ENCODE results near the gene ATP2A2. TPM values are rescaled to one million over a fixed set of nuclear protein-coding genes. Genes with fewer than 3 reads are reported as not detected.

The ATP2A2 gene
- total RNA-seq, 1 experiment from 2014 or later, result 174 TPM

DNA sequence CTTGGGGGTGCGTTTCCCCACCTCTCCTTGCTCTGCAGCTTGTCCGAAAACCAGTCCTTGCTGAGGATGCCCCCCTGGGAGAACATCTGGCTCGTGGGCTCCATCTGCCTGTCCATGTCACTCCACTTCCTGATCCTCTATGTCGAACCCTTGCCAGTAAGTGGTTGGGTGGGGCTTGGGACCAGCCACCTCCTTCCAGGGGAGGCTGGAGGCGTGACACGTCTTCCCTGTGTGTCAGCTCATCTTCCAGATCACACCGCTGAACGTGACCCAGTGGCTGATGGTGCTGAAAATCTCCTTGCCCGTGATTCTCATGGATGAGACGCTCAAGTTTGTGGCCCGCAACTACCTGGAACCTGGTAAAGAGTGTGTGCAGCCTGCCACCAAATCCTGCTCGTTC lies 64.9 kb downstream of the ATP2A2 start:
- peak overlapping the region; percentile 66 for H3K4me2 ChIP-seq (ENCODE audit: low read length)
- H3K36me3 ChIP-seq (ENCODE audit: low read depth, low read length), result peaks cover 88% of the 10 kb centered on the region
- peak overlapping the region; percentile 97 for H3K27ac ChIP-seq (ENCODE audit: low read length)
- no peak for ATAC-seq
- no TSS peak for BruUV-seq (replicated peaks)
- H3K79me2 ChIP-seq (ENCODE audit: low read length), result peaks cover 5% of the 10 kb centered on the region; the same call in 1 of the 2 replicates
- H3K4me1 ChIP-seq (ENCODE audit: insufficient read depth, low read length), result peaks cover 26% of the 10 kb centered on the region
- POLR2A ChIA-PET (ENCODE audit: unreplicated experiment), result no interaction called here
- H3K9me2 ChIP-seq (replicated peaks; ENCODE audit: low read length), result no peaks in the 10 kb centered on the region
- TF ChIP-seq CTCF (conservative IDR thresholded peaks at IDR 0.05; ENCODE audit: low read depth, low read length) (no peak), EZH2 (IDR thresholded peaks at IDR 0.05; ENCODE audit: low read length, unreplicated experiment) (no peak), EZH2phosphoT487 (IDR thresholded peaks at IDR 0.05; ENCODE audit: borderline replicate concordance, low read length) (no peak)
- no peak overlapping the region for H2AFZ ChIP-seq (ENCODE audit: low read length)
- CTCF ChIA-PET, result no interaction called here
- intact Hi-C loops (cut with micrococcal nuclease), result no loop called here
- H3F3A ChIP-seq (ENCODE audit: low read length, unreplicated experiment), result peaks cover 8% of the 10 kb centered on the region
- peak overlapping the region; percentile 70 for H3K9ac ChIP-seq (ENCODE audit: low read length)
- H3K9me3 ChIP-seq (ENCODE audit: low read length), result no peaks in the 10 kb centered on the region
- DNase-seq, result no peak
- no peaks in the 10 kb centered on the region for H4K20me1 ChIP-seq (ENCODE audit: low read length)
- no peaks in the 10 kb centered on the region for H3K27me3 ChIP-seq (ENCODE audit: low read length)
- peak overlapping the region; percentile 26; the same call in 1 of the 2 replicates for H3K4me3 ChIP-seq (ENCODE audit: low read length)

- intact Hi-C loops (cut with micrococcal nuclease), result no loop called here
- BruUV-seq (replicated peaks), result no TSS peak
- Histone ChIP-seq H3K36me3 (ENCODE audit: low read depth, low read length) (peaks cover 71% of the 10 kb centered on the region), H3K9me3 (ENCODE audit: low read length) (no peaks in the 10 kb centered on the region), H3K27me3 (ENCODE audit: low read length) (no peaks in the 10 kb centered on the region), H3K4me1 (ENCODE audit: insufficient read depth, low read length) (peaks cover 26% of the 10 kb centered on the region), H3K79me2 (ENCODE audit: low read length) (peaks cover 5% of the 10 kb centered on the region; the same call in 1 of the 2 replicates), H3K9ac (ENCODE audit: low read length) (no peak overlapping the region), H3K4me3 (ENCODE audit: low read length) (no peak overlapping the region), H3K4me2 (ENCODE audit: low read length) (no peak overlapping the region), H3K9me2 (replicated peaks; ENCODE audit: low read length) (no peaks in the 10 kb centered on the region), H4K20me1 (ENCODE audit: low read length) (no peaks in the 10 kb centered on the region), H3F3A (ENCODE audit: low read length, unreplicated experiment) (peaks cover 8% of the 10 kb centered on the region), H2AFZ (ENCODE audit: low read length) (no peak overlapping the region), H3K27ac (ENCODE audit: low read length) (no peak overlapping the region)
- TF ChIP-seq EZH2phosphoT487 (IDR thresholded peaks at IDR 0.05; ENCODE audit: borderline replicate concordance, low read length) (no peak), CTCF (conservative IDR thresholded peaks at IDR 0.05; ENCODE audit: low read depth, low read length) (no peak), EZH2 (IDR thresholded peaks at IDR 0.05; ENCODE audit: low read length, unreplicated experiment) (no peak)
- no peak for ATAC-seq
- ChIA-PET POLR2A (ENCODE audit: unreplicated experiment) (no interaction called here), CTCF (no interaction called here)
- DNase-seq, result no peak
Observed at GRCh38 chr12:110347767-110348166, 66.7 kb downstream of the ATP2A2 start.

- Histone ChIP-seq H3K36me3 (ENCODE audit: low read depth, low read length) (peaks cover 63% of the 10 kb centered on the region), H3K9ac (ENCODE audit: low read length) (no peak overlapping the region), H2AFZ (ENCODE audit: low read length) (no peak overlapping the region), H3K27ac (ENCODE audit: low read length) (no peak overlapping the region), H4K20me1 (ENCODE audit: low read length) (no peaks in the 10 kb centered on the region), H3K4me1 (ENCODE audit: insufficient read depth, low read length) (peaks cover 24% of the 10 kb centered on the region), H3K9me2 (replicated peaks; ENCODE audit: low read length) (no peaks in the 10 kb centered on the region), H3K79me2 (ENCODE audit: low read length) (peaks cover 5% of the 10 kb centered on the region; the same call in 1 of the 2 replicates), H3K4me2 (ENCODE audit: low read length) (no peak overlapping the region), H3K4me3 (ENCODE audit: low read length) (no peak overlapping the region), H3K27me3 (ENCODE audit: low read length) (no peaks in the 10 kb centered on the region), H3K9me3 (ENCODE audit: low read length) (no peaks in the 10 kb centered on the region), H3F3A (ENCODE audit: low read length, unreplicated experiment) (peaks cover 8% of the 10 kb centered on the region)
- ChIA-PET CTCF (no interaction called here), POLR2A (ENCODE audit: unreplicated experiment) (no interaction called here)
- intact Hi-C loops (cut with micrococcal nuclease), result no loop called here
- BruUV-seq (replicated peaks), result no TSS peak
- ATAC-seq (no peak), DNase-seq (no peak)
- TF ChIP-seq EZH2phosphoT487 (IDR thresholded peaks at IDR 0.05; ENCODE audit: borderline replicate concordance, low read length), result no peak
- TF ChIP-seq EZH2 (IDR thresholded peaks at IDR 0.05; ENCODE audit: low read length, unreplicated experiment), result no peak
- TF ChIP-seq CTCF (conservative IDR thresholded peaks at IDR 0.05; ENCODE audit: low read depth, low read length), result no peak
Observed at GRCh38 chr12:110348431-110349059, 67.5 kb downstream of the ATP2A2 start.
